Mononuclear cell (primary cell): ENCODE results near the gene SEPTIN6. TPM values are rescaled to one million over a fixed set of nuclear protein-coding genes. Genes with fewer than 3 reads are reported as not detected.
"Not testable (repeated sequence)": the region's sequence is repeated elsewhere in the genome, so short reads cannot be mapped to it uniquely, and the experiment has no call there.

Experiments
- H3K27me3 ChIP-seq: 2 replicates; pipeline ENCODE4 v1.6.0; 2011; ENCODE audit warnings: low read length, control low read depth; ENCODE audit not compliant: insufficient read depth
- H3K4me1 ChIP-seq: 2 replicates; pipeline ENCODE4 v1.5.1; 2011; ENCODE audit warnings: mild to moderate bottlenecking, low read length, control low read depth; ENCODE audit not compliant: insufficient read depth
- H3K4me3 ChIP-seq: 2 replicates; pipeline ENCODE4 v1.5.1; 2011; ENCODE audit warnings: mild to moderate bottlenecking, low read length, moderate library complexity
- H3K9me3 ChIP-seq: 2 replicates; pipeline ENCODE4 v1.5.1; 2011; ENCODE audit warnings: low read depth, mild to moderate bottlenecking, control low read depth, low read length
- total RNA-seq: library from RNA; depleted of rRNA; stranded (reverse); fragments of >200 nt; gene quantifications from one replicate; pipeline ENCODE4 v1.2.3, GENCODE V29; 2012

Gene SEPTIN6
- total RNA-seq, 1 donor: 141 TPM

GRCh38 chrX:119696251-119696890 lies 3.4 kb upstream of the SEPTIN6 start:
- Histone ChIP-seq H3K9me3 (no peaks in the 10 kb centered on the region), H3K4me3 (no peak overlapping the region), H3K4me1 (peaks cover 13% of the 10 kb centered on the region), H3K27me3 (no peaks in the 10 kb centered on the region)

GRCh38 chrX:119695535-119696050 lies 2.6 kb upstream of the SEPTIN6 start:
- H3K4me3 ChIP-seq: no peak overlapping the region
- H3K9me3 ChIP-seq: no peaks in the 10 kb centered on the region
- peaks cover 21% of the 10 kb centered on the region for H3K4me1 ChIP-seq
- H3K27me3 ChIP-seq: no peaks in the 10 kb centered on the region

GRCh38 chrX:119694601-119695534 lies 1.9 kb upstream of the SEPTIN6 start:
- no peaks in the 10 kb centered on the region for H3K9me3 ChIP-seq
- H3K27me3 ChIP-seq: no peaks in the 10 kb centered on the region
- H3K4me3 ChIP-seq: no peak overlapping the region
- peaks cover 25% of the 10 kb centered on the region for H3K4me1 ChIP-seq

GRCh38 chrX:119693996-119694451 lies 1.1 kb upstream of the SEPTIN6 start:
- Histone ChIP-seq H3K4me3 (peak overlapping the region; percentile 58), H3K4me1 (peaks cover 31% of the 10 kb centered on the region)

GRCh38 chrX:119692191-119693039 lies 553 bp downstream of the SEPTIN6 start:
- peak overlapping the region; percentile 58 for H3K4me3 ChIP-seq
- no peaks in the 10 kb centered on the region for H3K9me3 ChIP-seq
- H3K27me3 ChIP-seq: no peaks in the 10 kb centered on the region
- peaks cover 44% of the 10 kb centered on the region for H3K4me1 ChIP-seq

More at GRCh38 chrX:119693996-119694451, 1.1 kb upstream of the SEPTIN6 start:
- H3K27me3 ChIP-seq: no peaks in the 10 kb centered on the region
- H3K9me3 ChIP-seq: no peaks in the 10 kb centered on the region

GRCh38 chrX:119690921-119691716 lies 1.8 kb downstream of the SEPTIN6 start:
- no peaks in the 10 kb centered on the region for H3K27me3 ChIP-seq
- H3K4me1 ChIP-seq: peaks cover 57% of the 10 kb centered on the region
- H3K4me3 ChIP-seq: peak overlapping the region; percentile 58
- H3K9me3 ChIP-seq: no peaks in the 10 kb centered on the region

- no peak overlapping the region for H3K4me3 ChIP-seq
Measured at GRCh38 chrX:119688911-119689321, 4.1 kb downstream of the SEPTIN6 start.

GRCh38 chrX:119687661-119688413 lies 5.1 kb downstream of the SEPTIN6 start:
- H3K4me3 ChIP-seq: no peak overlapping the region
- no peaks in the 10 kb centered on the region for H3K9me3 ChIP-seq
- no peaks in the 10 kb centered on the region for H3K27me3 ChIP-seq
- peaks cover 82% of the 10 kb centered on the region for H3K4me1 ChIP-seq

More at GRCh38 chrX:119688911-119689321, 4.1 kb downstream of the SEPTIN6 start:
- no peaks in the 10 kb centered on the region for H3K27me3 ChIP-seq
- no peaks in the 10 kb centered on the region for H3K9me3 ChIP-seq
- peaks cover 75% of the 10 kb centered on the region for H3K4me1 ChIP-seq

GRCh38 chrX:119686087-119686691 lies 6.8 kb downstream of the SEPTIN6 start:
- Histone ChIP-seq H3K4me1 (peaks cover 89% of the 10 kb centered on the region), H3K9me3 (no peaks in the 10 kb centered on the region), H3K4me3 (no peak overlapping the region), H3K27me3 (no peaks in the 10 kb centered on the region)

GRCh38 chrX:119685225-119686066 lies 7.5 kb downstream of the SEPTIN6 start:
- no peaks in the 10 kb centered on the region for H3K27me3 ChIP-seq
- H3K9me3 ChIP-seq: no peaks in the 10 kb centered on the region
- peak overlapping the region; percentile 16 for H3K4me3 ChIP-seq
- peaks cover 89% of the 10 kb centered on the region for H3K4me1 ChIP-seq

- Histone ChIP-seq H3K4me1 (peaks cover 90% of the 10 kb centered on the region), H3K9me3 (no peaks in the 10 kb centered on the region), H3K27me3 (no peaks in the 10 kb centered on the region), H3K4me3 (peak overlapping the region; percentile 16)
Measured at GRCh38 chrX:119684916-119685224, 8.1 kb downstream of the SEPTIN6 start.

- not testable (repeated sequence) for H3K9me3 ChIP-seq, H3K27me3 ChIP-seq, H3K4me3 ChIP-seq
- H3K4me1 ChIP-seq: peaks cover 93% of the 10 kb centered on the region
Measured at GRCh38 chrX:119684312-119684711, 8.7 kb downstream of the SEPTIN6 start.
